ENCODE measurements around the gene SLC33A1.

GRCh38 chr3:155843569-155843968, 10.7 kb downstream of the SLC33A1 start:
- no peak for TF ChIP-seq EZH2phosphoT487 (IDR thresholded peaks at IDR 0.05; ENCODE audit: low read depth)
- no peak for TF ChIP-seq CTCF (IDR thresholded peaks at IDR 0.05; ENCODE audit: low read depth, low read length)
